OCI-LY7 (cell line): ENCODE data around the gene SPACDR.
"Not testable (repeated sequence)": the region's sequence is repeated elsewhere in the genome, so short reads cannot be mapped to it uniquely, and the experiment has no call there.

ENCODE experiments used
- CTCF ChIP-seq: fragments of 200-600 bp; sonication (generic); conservative IDR thresholded peaks from 2 replicates; pipeline ENCODE4 v1.5.1; 2014; ENCODE audit warnings: mild to moderate bottlenecking, antibody characterized with exemption, low read length, moderate library complexity, mixed read lengths
- EZH2phosphoT487 ChIP-seq: fragments of 200-600 bp; sonication (generic); IDR thresholded peaks from 2 replicates; pipeline ENCODE4 v1.6.1; 2018; ENCODE audit warnings: low read depth, borderline replicate concordance, mild to moderate bottlenecking, mixed run types, antibody characterized with exemption, low read length, moderate library complexity, mixed read lengths

GRCh38 chr7:100439244-100439643 lies 24.8 kb downstream of the SPACDR start:
- TF ChIP-seq CTCF, EZH2phosphoT487: not testable (repeated sequence)
